ENCODE data around the gene UNC5A. TPM values are rescaled to one million over a fixed set of nuclear protein-coding genes. Genes with fewer than 3 reads are reported as not detected.

Gene UNC5A
- total RNA-seq, 1 experiment from 2014 or later, result 0.05 TPM

DNA sequence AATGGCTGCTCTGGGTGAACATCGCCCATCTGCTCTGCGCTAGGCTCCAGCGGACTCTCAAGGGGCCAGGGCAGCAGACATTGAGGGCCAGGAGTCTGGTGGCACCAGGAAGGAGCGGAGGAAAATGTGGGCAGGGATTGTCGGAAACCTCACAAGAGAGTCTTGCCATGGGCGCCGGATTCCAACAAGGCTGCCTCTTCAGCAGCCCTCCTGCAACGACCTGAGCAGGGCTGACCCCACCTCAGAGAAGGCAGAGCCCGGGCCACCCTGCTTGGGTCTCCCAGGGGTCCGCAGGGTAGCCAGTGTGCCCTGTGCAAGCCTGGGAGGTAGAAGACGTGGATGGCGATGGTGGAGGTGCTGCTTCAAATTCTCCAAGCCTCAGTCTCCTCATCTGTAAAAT is 11.4 kb upstream of the UNC5A start:
- DNase-seq (ENCODE audit: low read depth), result no peak

DNA sequence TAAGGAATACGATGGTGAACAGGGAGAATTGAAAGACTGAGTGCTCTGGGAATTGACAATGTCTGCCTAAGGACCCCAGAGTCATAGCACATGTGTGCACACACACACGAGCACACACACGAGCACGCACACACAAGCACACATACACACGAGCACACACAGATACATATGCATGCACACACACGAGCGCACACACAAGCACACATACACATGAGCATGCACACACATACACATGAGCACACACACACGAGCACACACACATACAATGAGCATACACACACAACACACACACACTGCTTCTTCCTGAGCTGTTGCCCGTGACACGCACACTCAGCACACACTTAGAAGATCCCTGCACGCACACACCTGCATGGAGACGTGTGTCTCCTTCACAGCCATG is 10.9 kb upstream of the UNC5A start:
- no peak for DNase-seq (ENCODE audit: low read depth)

DNA sequence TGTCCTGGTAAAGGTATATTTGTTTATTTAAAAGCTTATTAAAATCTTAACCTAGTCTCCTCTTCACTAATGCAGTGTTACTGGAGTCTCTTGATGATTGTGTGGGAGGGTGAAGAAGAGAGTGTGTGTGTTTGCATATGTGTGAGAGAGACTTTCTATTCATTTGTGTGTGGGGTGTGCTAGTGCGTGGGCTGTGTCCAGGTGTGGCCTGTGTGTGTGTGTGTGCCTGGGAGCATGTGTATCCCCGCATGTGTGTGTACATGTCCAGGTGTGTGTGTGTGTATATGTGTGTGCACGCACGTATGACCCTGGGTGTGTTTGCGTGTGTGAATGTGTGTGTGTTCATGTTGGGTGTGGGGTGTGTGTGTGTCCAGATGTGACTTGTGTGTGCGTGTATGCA is 10.3 kb upstream of the UNC5A start:
- DNase-seq (ENCODE audit: low read depth), result no peak

DNA sequence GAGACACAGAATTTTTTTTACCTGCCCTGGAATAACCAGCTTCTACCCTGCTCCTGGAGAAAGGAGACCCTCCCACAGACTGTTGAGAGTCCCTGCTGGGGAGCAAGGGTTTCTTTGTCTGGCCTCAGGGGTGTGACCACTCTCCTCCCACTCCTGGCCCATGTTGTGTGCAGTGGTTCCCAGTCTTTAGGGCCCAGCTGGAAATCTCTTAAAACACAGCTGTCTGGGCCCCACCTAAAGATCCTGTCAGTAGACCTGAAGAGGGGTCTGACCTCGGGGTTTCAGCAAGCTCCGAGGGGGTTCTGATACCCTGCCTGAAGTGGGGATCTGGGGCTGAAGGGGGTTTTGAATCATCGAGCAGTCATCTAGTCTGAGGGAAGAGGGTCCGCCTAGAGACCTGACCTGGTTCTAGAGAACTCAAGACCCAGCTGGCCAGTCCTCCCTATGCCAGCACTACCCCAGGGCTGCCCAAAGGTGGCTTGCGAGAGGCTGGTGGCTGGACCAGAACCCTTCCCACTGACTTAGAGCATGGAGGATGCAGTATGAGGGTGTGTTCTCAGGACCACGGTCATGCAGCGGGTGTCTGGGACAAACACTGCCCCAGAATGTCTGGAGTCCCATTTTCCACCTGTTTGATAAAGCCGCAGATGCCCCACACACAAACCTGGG is 8.1 kb upstream of the UNC5A start:
- no peak for DNase-seq (ENCODE audit: low read depth)

DNA sequence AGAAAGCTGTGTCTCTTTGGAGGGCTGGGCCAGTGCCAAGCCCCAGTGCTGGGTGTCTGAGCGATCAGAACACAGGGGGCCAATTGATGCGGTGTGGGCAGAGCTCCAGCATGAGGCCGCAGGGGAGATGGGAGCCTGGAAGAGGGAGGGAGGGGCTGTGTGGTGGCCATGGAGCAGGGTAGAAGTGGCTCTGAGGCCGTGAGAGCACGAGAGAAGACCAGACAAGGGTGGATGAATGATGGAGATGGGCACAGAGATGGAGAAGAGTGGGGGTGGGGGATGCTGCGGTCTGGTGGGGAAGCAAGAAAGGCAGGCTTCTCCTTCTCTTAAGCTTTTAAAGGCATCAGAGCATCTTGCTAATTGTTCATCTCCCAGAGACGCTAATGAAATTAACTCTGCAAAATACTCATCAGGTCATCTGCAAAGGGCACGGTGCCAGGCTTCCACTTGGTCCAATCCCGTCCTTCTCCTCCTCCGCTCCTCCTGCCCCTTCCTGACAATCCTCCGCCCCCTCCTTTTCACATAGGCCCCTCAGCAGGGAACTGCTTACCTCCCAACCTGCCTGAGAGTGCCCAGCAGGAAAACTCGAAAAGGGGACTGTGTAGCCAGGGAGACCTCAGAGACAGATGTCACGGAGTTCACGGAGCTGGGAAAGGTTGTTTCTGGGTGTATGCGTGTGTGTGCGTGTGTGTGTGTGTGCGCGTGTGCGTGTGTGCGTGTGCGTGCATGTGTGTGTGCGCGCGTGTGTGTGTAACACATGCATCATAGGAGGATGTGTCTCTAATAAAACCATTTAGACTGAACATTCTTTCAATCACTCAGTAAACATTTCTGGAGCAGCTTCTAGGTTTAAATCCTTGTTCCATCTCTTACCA is 7.1 kb upstream of the UNC5A start:
- no peak for DNase-seq (ENCODE audit: low read depth)

DNA sequence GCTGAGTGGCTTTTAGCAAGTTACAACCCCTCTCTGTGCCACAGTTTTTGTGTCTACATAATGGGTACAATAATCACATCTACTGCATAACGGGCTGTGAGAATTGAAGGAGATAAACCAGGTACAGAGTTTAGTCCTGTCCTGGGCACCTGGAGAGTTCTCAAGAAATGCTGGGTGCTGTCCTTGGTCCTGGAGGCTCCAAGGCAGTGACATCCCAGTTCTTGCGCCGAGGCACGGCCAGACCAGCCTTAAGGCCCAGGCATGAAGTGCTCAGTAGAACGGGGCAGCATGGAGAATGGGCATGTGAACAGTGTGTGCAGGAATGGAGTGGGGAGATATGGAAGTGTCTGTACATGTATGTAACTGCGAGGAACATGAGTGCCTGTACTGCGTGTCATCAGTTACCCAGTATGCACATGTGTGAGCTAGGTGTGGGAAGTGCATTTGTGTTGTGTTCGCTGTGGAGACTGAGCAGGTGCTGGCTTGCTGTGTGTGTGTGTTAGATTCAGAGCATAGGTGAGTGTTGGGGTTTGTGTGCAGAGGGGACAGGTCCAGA is 6.3 kb upstream of the UNC5A start:
- DNase-seq (ENCODE audit: low read depth), result no peak

DNA sequence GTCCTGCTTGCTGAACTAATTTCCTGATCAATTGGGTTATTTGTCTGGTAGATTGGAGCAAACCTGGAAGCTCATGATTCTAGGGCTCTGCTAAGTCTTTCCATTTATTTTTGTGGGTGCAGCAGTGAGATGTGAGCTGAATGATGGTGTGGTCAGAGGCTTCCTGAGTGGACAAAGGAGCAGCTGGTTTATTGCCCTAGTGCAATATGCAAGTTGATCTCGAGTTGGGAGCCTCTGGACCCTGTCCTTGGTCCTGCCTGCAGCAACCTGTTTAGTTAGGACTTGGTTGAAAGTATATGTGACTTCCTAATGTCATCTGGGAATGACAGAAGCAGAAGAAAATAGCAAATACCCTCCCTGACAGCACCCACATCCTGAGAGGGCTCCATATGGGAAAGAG is 4.2 kb upstream of the UNC5A start:
- DNase-seq (ENCODE audit: low read depth), result no peak

DNA sequence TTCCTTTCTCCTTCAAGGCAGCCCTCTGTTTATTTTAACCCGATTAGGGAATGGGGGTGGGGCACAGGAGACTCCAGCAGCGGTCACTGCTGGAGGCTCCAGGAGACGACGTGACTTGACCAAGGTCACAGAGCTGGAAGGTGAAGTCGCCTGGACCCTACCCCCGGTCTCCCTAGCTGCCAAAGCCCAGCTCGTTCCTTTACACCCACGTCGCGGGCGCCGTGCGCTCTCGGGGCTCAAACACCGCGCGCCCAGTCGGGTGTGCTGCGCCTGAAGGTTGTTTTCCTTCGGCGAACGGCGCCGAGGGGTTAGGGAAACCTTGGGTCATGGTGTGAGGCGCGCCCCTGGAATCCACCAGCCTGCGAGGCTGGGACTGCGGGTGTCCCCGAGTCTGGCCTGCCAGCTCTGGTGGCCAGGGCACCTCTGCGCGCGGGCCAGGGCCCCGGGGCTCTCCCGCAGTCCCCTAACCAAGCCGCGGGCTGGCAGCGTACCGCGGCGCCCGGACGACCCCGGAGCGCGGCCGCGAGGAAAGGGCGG is 747 bp upstream of the UNC5A start:
- DNase-seq (ENCODE audit: low read depth), result no peak

DNA sequence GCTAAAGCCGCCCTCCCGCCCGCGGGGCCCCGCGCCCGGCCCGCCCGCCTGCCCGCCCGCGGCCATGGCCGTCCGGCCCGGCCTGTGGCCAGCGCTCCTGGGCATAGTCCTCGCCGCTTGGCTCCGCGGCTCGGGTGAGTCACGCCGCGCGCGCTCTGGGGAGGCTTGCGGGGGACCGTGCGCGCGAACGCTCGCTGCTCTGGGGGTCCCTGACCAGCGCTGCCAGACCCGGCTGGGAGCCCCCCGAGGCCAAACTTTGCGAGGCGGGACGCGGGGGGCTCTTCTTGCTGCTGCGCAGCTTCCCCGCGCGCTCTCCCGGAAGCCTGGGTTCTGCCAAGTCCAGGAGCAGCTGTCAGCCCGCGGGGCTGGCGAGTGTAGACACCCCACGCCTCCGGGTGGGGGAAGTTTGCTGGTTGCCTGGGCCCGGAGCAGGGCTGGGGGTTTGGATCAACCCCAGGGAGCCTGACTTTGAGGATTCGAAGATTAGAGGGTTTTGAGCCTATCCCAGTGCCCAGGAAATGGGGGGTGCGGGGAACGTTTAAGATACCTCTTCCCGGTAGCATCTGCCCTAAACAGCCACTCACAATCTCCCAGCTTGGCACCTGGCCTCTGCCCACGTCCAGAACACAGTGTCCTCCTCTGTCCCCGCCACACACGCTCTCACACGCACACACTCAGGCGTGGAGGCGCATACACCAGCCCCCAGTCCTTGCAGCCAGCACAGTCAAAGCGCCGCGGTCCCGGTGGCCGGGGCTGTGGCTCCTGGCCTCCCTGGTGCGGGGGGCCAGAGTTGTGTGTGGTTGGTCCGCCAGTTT is 535 bp downstream of the UNC5A start:
- DNase-seq (ENCODE audit: low read depth), result no peak

DNA sequence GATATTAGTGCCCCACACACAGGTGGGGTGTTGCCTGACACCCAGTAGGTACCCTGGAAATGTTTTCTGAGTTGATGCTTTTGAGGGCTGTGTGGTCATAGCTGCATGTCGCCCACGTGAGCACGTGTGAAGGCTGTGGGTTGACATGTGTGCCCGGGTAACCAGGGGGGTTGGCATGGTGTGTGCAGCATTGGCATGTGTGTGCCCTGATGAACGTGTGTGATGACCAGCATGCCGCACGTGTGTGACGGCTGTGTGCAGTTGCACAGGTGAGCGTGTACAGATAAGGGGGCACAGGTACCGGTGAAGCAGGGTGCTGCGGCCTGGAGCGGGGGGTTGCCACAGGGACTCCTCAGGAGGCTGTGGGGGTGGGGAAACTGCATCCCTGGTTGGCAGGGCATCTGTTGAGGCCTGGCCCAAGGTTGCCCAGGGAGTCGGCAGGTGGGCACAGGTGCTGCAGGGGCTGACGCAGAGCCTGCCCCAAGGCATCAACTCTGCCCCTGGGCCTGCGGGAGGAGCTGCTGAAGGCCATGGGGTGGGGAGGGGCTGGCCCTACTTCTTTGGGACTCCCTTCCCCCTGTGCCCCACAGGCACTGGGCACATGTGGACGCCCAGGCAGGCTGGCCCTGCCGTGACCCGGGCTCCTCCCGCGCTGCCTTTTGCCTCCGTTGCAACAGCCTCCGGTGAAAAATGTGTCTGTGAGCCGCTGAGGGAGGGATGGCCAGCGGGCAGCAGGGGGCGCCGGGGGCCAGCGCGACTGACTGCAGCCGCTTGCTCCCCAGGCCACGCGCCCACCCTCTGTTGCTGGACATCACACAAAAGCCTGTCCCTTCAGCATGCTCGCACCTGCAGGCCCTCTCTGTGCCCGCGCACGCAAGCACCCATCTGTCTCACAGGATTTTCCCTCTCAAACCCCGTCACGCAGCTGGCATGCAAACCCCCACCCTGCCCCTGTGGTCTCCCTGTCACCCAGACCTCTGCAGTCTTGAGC is 2.2 kb downstream of the UNC5A start:
- peak; percentile 36 for DNase-seq (ENCODE audit: low read depth)

DNA sequence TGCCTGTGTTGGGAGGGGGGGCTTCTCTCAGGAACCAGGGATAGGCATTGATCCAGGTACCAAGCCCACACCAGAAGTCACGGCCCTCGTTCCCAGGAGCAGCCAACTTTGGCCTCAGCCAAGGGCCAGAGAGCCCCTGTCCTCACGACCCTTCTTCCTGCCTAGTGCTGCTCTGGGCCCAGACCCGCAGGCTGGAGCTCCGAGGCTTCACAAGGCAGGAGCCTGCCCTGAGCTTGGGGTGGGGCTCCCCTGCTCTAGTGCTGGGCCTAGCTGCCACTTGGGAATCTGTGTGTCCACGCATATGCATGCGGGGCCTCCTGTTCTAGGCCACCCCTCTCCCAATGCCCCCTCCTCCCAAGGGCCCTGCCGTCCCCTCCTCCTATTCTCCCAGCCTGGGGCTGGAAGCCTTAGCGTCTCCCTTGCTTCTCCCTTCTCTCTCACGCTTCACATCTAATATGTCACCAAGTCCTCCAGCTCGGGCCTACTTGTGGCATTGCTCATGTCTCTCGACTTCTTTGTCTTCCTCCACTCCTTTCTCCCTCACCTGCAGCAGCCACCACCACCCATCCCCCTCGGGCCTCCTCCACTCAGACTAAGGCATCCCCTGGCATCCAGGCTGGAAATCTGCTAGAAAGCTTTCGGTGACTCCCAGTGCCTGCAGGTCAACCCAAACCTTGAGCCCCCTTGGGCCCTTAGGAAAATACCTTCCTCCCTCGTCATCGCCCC is 3.4 kb downstream of the UNC5A start:
- no peak for DNase-seq (ENCODE audit: low read depth)

DNA sequence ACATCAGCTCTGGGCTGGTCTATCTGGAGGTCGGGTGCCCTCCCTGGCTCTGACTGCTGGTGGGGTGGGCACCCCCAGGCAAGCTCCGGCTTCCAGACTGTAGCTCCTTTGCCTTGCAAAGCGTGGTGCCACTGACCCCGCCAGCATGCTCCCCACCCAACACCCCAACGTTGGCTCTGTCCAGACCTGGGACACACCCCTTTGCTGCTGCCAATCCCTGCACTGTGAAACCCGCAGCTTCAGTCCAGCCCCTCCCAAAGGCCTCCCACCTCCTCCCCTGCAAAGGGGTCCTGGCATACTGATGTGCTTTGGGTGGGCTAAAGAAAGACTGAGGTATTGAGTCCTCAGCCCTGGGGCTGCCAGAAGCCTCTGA is 3.9 kb downstream of the UNC5A start:
- DNase-seq (ENCODE audit: low read depth), result no peak

DNA sequence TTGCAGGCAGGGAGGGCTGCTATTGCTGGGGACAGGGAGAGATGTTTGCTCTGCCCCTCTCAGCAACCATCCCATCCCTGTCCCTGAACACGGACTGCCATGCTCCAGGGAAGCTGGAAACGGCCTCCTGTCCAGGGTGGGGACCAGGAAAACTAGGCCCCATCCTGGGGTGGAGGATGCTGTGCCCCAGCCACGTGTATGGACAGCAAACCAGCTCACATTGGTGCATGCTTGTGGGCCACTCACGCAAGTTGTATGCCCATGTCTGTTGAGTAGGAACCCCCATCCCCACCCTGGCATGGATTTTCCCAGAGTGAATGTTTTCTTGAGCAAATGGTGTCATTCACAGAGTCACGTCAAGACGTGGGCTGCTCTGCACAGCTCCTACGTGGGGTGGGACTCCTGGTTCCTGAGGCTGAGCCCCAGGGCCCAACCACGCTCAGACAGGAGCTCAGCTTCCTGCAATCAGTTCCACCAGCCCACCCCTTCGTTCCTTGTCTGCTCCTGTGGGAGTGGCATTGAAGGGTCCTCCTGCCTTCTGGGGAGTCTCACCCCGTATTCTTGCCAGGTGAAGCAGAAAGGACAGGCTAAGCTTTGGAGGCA is 4.6 kb downstream of the UNC5A start:
- no peak for DNase-seq (ENCODE audit: low read depth)

DNA sequence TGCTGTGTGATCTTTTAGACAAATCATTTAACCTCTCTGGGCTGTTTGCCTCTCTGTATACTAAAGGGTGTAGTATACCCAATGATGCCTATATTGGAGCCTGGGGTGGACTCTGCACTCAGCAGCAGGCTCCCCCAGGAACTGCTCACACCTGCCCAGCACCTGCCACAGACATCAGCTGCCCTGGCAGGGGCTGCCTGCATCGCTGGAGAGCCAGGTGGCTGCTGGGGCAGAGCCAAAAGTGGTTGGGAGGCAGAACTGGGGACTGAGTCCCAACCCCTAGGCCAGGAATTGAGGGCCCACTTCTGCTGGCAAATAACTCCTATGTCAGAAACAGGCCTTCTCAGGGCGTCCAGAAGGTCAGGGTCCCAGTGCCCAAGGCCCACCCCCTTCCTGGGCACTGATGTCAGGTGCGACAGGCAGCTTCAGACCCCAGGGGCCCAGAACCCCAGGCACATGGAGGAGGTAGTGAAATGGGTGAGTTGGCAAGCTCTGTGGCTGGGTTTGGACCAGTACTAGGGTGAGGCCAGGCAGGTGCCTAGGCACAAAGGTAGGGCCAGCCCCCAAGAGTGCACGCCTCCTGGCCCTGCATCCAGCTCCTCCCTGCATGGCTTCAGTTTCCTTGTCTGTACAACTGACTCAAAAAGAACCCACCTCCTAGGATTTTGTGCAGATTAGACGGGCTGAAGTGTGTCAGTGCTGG is 5.8 kb downstream of the UNC5A start:
- DNase-seq (ENCODE audit: low read depth), result no peak

DNA sequence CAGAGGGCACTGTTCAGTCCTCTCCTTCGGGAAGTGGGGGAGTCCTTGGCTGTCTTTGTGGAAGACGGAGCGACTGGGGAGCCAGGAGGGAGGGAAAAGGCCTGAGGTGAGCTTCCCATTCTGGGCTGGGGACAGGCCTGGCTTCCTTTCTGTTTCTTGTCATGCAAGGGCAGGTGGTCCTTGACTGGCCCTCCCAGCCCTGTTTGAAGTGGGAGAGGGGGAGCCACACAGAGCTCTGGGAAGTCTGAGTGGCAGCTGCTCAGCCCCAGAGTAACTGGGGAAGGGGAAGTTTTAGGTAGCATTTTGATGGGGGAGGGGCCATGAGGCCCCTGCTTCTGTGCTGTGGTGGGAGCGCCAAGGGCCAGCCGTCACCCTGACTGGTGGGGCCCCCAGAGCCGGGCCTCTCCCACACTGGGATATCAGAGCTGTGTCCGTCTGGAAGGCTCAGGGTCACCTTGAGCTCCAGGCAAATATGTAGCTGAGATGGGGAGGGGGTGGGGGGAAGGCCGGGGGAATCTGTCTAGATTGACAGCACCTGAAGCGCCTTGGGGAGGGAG is 6.5 kb downstream of the UNC5A start:
- no peak for DNase-seq (ENCODE audit: low read depth)

DNA sequence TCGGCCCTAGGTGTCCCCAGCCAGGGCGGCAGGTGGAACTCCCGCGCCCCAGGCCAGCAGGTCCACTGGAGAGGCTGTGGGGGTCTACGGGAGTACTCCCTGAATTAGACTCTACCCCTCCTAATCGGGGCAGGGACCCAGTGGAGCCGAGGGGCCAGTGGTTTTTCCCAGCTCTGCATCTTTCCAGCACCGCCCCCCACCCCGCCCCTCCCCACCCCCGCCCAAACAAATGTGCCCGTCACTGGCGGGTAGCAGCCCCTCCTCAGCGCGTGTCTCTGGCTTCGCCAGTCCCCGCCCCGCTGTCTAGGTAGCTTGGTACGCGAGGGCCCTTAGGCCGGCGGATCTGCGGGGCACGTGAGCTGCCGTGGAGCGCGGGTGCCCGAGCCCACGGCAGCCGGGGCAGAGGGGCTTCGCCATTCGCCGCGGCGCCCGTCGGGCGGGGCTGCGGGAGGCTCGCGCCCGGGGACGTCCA is 7.0 kb downstream of the UNC5A start:
- DNase-seq (ENCODE audit: low read depth), result no peak

DNA sequence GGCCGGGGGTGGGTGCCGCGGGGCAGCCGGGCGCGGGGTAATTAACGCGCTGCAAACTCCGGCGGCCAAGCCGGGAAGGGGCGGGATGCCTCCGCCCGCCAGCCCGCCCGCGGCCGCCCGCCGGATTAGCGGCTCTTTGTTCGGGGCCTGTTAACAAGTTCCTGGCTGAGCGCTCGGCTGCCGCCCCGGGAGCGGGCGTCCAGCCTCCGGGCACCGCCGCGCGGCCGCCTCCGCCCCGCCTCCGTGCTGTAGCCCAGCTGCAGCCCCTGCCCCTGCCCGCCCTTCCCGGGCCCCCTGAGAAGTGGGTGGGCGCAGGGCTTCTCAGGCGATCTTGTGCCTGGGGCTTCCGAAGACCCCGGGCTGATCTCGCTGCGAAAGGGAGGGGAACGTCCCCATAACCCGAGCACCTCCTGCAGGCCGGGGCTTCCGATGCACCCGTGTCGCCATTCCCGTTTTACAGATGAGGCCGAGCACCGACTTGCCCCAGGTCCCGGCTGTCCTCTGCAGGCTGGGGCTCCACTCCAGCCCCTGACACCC is 7.5 kb downstream of the UNC5A start:
- no peak for DNase-seq (ENCODE audit: low read depth)

Measured in HT1080 (cell line).